ENCODE results near the gene TMEM205. TPM values are rescaled to one million over a fixed set of nuclear protein-coding genes. Genes with fewer than 3 reads are reported as not detected.
A peak's percentile ranks its signal among the peaks of the same experiment; 100 is the strongest.

TMEM205 gene
- total and polyA plus RNA-seq, 2 of the 13 experiments (the other 11 are each of a cell fraction or from before 2014, with no cell fraction given): 45.5 to 98.7 TPM

DNA sequence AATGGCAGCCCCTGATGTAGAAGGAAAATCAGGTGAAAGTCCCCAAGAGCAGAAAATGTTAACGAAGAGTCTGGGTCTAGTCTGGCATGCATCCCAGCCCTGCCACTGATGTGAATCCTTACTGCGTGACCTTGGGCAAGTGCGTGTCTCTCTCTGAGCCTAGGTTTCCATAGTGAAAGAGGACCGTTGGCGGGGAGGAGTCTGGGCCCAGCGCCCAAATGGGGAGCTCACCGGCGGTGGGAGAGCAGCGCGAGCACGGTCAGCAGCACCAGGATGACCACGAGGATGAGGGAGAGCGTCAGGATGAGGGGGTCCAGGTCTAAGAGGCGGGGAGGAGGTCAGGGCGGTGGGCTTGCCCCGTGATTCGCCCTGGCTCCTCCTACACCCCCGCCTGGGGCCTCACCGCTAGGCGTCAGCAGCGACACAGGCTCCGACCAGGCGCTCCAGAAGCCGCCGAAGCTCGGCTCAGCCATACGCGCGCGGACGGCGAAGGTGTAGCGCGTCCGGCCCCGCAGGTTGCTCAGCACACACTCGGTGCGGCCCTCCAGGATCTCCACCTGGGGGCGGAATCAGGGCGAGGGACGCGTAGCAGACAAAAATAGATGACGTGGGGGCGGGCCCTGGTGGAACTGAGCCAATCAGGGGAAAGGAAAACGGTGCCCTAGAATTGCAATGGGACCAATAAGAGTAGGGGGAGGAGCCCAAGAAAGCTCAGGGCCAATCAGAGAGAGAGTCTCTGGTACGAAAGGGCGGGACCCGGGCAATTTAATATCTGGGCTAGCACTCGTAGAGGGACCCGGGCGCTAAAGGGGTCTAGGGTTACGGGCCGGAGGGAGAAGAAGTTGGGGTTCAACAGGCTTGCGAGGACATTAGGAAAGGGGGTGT lies 34.8 kb upstream of the TMEM205 start (continued):
- TF ChIP-seq, protein P1, sequence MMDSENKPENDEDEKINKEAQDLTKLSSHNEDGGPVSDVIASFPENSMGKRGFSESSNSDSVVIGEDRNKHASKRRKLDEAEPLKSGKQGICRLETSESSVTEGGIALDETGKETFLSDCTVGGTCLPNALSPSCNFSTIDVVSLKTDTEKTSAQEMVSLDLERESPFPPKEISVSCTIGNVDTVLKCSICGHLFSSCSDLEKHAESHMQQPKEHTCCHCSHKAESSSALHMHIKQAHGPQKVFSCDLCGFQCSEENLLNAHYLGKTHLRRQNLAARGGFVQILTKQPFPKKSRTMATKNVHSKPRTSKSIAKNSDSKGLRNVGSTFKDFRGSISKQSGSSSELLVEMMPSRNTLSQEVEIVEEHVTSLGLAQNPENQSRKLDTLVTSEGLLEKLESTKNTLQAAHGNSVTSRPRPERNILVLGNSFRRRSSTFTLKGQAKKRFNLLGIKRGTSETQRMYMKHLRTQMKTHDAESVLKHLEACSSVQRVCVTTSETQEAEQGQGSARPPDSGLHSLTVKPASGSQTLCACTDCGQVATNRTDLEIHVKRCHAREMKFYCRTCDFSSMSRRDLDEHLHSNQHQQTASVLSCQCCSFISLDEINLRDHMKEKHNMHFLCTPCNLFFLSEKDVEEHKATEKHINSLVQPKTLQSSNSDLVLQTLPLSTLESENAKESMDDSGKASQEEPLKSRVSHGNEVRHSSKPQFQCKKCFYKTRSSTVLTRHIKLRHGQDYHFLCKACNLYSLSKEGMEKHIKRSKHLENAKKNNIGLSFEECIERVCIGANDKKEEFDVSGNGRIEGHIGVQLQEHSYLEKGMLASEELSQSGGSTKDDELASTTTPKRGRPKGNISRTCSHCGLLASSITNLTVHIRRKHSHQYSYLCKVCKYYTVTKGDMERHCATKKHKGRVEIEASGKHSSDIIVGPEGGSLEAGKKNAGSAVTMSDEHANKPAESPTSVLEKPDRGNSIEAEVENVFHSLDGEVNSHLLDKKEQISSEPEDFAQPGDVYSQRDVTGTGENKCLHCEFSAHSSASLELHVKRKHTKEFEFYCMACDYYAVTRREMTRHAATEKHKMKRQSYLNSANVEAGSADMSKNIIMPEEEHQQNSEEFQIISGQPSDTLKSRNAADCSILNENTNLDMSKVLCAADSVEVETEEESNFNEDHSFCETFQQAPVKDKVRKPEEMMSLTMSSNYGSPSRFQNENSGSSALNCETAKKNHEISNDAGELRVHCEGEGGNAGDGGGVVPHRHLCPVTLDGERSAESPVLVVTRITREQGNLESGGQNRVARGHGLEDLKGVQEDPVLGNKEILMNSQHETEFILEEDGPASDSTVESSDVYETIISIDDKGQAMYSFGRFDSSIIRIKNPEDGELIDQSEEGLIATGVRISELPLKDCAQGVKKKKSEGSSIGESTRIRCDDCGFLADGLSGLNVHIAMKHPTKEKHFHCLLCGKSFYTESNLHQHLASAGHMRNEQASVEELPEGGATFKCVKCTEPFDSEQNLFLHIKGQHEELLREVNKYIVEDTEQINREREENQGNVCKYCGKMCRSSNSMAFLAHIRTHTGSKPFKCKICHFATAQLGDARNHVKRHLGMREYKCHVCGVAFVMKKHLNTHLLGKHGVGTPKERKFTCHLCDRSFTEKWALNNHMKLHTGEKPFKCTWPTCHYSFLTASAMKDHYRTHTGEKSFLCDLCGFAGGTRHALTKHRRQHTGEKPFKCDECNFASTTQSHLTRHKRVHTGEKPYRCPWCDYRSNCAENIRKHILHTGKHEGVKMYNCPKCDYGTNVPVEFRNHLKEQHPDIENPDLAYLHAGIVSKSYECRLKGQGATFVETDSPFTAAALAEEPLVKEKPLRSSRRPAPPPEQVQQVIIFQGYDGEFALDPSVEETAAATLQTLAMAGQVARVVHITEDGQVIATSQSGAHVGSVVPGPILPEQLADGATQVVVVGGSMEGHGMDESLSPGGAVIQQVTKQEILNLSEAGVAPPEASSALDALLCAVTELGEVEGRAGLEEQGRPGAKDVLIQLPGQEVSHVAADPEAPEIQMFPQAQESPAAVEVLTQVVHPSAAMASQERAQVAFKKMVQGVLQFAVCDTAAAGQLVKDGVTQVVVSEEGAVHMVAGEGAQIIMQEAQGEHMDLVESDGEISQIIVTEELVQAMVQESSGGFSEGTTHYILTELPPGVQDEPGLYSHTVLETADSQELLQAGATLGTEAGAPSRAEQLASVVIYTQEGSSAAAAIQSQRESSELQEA (CRISPR knock-in tag; IDR thresholded peaks at IDR 0.05; ENCODE audit: not compliant biosample characterization): peak; percentile 24
- peak; percentile 63 for TF ChIP-seq ZNF724P (CRISPR knock-in tag; IDR thresholded peaks at IDR 0.05; ENCODE audit: borderline replicate concordance)
- peak; percentile 70; the same call in 1 of the 2 replicates for TF ChIP-seq NAIF1 (CRISPR knock-in tag; IDR thresholded peaks at IDR 0.05; ENCODE audit: borderline replicate concordance)
- TF ChIP-seq YEATS4 (CRISPR knock-in tag; IDR thresholded peaks at IDR 0.05; ENCODE audit: borderline replicate concordance): peak; percentile 62; the same call in 1 of the 2 replicates
- no peak for TF ChIP-seq GTF2F1 (IDR thresholded peaks at IDR 0.05; ENCODE audit: low read length)
- peak; percentile 62; the same call in 1 of the 2 replicates for TF ChIP-seq MTA1 (CRISPR knock-in tag; IDR thresholded peaks at IDR 0.05; ENCODE audit: borderline replicate concordance)
- TF ChIP-seq, protein P2, sequence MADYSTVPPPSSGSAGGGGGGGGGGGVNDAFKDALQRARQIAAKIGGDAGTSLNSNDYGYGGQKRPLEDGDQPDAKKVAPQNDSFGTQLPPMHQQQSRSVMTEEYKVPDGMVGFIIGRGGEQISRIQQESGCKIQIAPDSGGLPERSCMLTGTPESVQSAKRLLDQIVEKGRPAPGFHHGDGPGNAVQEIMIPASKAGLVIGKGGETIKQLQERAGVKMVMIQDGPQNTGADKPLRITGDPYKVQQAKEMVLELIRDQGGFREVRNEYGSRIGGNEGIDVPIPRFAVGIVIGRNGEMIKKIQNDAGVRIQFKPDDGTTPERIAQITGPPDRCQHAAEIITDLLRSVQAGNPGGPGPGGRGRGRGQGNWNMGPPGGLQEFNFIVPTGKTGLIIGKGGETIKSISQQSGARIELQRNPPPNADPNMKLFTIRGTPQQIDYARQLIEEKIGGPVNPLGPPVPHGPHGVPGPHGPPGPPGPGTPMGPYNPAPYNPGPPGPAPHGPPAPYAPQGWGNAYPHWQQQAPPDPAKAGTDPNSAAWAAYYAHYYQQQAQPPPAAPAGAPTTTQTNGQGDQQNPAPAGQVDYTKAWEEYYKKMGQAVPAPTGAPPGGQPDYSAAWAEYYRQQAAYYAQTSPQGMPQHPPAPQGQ (CRISPR knock-in tag; IDR thresholded peaks at IDR 0.05; ENCODE audit: borderline replicate concordance): no peak
- TF ChIP-seq, protein P3, sequence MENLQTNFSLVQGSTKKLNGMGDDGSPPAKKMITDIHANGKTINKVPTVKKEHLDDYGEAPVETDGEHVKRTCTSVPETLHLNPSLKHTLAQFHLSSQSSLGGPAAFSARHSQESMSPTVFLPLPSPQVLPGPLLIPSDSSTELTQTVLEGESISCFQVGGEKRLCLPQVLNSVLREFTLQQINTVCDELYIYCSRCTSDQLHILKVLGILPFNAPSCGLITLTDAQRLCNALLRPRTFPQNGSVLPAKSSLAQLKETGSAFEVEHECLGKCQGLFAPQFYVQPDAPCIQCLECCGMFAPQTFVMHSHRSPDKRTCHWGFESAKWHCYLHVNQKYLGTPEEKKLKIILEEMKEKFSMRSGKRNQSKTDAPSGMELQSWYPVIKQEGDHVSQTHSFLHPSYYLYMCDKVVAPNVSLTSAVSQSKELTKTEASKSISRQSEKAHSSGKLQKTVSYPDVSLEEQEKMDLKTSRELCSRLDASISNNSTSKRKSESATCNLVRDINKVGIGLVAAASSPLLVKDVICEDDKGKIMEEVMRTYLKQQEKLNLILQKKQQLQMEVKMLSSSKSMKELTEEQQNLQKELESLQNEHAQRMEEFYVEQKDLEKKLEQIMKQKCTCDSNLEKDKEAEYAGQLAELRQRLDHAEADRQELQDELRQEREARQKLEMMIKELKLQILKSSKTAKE (CRISPR knock-in tag; IDR thresholded peaks at IDR 0.05; ENCODE audit: borderline replicate concordance): no peak
- TF ChIP-seq ZNF75D (CRISPR knock-in tag; IDR thresholded peaks at IDR 0.05; ENCODE audit: borderline replicate concordance): no peak
- TF ChIP-seq NFIB (CRISPR knock-in tag; IDR thresholded peaks at IDR 0.05; ENCODE audit: borderline replicate concordance): no peak
- no peak for TF ChIP-seq MAFK (conservative IDR thresholded peaks at IDR 0.05 in 1 of 2, IDR thresholded peaks at IDR 0.05 in 1 of 2; ENCODE audit: low read length in 2 of 2)
- TF ChIP-seq, protein P4, sequence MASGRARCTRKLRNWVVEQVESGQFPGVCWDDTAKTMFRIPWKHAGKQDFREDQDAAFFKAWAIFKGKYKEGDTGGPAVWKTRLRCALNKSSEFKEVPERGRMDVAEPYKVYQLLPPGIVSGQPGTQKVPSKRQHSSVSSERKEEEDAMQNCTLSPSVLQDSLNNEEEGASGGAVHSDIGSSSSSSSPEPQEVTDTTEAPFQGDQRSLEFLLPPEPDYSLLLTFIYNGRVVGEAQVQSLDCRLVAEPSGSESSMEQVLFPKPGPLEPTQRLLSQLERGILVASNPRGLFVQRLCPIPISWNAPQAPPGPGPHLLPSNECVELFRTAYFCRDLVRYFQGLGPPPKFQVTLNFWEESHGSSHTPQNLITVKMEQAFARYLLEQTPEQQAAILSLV (CRISPR knock-in tag; IDR thresholded peaks at IDR 0.05; ENCODE audit: borderline replicate concordance): no peak; the same call in 1 of the 2 replicates
